Measurements from ENCODE around the gene RASSF5.
A peak's percentile ranks its signal among the peaks of the same experiment; 100 is the strongest.

The RASSF5 gene

DNA sequence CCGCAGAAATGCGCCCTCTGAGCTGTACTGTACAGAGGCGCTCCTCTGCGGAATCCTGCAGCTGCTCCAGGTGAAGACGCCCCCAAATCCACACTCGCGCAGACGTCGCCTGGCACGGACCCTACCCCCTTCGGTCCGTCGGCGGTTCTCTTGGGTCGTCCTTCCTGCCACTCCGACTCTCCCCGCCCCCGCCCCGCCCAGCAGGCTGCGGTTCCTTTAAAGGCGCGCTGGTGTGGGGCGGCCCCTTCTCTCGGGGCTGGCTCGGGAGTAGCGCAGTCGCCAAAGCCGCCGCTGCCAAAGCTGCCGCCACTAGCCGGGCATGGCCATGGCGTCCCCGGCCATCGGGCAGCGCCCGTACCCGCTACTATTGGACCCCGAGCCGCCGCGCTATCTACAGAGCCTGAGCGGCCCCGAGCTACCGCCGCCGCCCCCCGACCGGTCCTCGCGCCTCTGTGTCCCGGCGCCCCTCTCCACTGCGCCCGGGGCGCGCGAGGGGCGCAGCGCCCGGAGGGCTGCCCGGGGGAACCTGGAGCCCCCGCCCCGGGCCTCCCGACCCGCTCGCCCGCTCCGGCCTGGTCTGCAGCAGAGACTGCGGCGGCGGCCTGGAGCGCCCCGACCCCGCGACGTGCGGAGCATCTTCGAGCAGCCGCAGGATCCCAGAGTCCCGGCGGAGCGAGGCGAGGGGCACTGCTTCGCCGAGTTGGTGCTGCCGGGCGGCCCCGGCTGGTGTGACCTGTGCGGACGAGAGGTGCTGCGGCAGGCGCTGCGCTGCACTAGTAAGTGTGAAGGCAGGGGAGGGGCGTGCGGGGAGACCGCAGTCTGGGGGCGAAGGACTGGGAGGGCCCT is at the start of gene RASSF5:
Gene RASSF5, plus strand, starts transcription at position 248 of the 846 bp plus-strand sequence. Its CDS starts 72 bp downstream, at position 320.
- peak; percentile 78 for DNase-seq

DNA sequence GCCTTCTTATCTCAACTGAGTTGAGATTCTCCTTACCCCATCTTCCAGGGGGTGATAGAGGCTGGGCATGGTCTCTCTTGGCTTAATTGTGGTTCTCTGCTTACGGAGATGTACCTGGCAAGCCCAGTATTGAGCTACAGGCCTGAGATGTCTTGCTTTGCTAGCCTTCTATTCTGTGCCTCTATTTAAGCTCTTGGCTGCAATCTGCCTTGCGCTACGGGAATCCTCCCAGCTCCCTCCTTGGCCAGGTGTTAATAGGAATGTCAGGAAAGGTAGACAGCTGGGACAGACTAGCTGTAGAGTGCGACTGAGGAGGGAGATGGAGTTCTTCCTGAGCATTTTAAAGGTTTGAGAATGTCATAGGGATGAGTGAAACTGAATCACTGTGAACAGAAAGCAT is 47.6 kb upstream of the RASSF5 start:
- DNase-seq: no peak

- no peak for DNase-seq
Observed at GRCh38 chr1:206460836-206461426, 46.4 kb upstream of the RASSF5 start.

- DNase-seq: peak; percentile 69
Observed at GRCh38 chr1:206461602-206462455, 45.5 kb upstream of the RASSF5 start.

DNA sequence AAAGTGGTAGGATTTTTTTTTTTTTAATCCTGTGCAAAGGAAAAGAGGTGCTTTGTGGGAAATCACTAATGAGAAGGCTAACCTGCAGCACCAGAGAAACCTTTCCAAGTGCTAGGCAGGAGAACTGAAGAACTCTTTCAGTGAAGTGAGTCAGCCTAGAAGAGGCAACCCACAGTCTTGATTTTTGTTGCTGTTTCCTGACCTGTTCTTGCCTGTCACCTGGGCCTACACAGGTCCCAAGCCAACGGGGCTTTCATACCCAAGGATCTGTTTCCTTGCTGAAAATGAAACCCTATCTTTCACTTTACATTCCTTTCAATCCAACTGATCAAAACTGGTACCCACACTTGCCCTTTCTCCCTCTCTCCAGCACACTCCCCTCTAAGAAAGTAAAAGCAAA is 44.2 kb upstream of the RASSF5 start:
- peak; percentile 36 for DNase-seq

DNA sequence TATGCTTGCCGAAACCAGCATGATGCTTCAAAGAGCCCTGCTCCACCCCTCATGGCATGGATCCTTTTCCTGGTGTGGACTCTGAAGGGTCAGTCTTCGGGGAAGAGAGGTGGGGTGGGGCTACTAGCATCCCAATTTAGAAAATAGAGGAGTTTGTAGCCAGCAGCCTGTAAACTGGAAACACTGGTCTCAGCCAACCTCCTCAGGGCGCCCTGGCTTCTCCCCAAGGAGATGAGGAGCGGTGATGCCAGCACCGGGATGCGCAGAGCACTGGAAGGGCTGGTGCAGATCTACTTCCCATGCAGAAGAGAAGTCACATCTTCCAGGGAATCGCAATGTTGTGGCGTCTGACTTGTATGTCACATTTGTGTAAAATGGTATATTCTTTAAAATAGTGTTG is 43.4 kb upstream of the RASSF5 start:
- no peak for DNase-seq

- DNase-seq: no peak
Observed at GRCh38 chr1:206464456-206464964, 42.8 kb upstream of the RASSF5 start.

- no peak for DNase-seq
Observed at GRCh38 chr1:206465951-206466350, 41.4 kb upstream of the RASSF5 start.

- no peak for DNase-seq
Observed at GRCh38 chr1:206466840-206467649, 40.3 kb upstream of the RASSF5 start.

GRCh38 chr1:206467915-206468314 is 39.4 kb upstream of the RASSF5 start:
- no peak for DNase-seq

DNA sequence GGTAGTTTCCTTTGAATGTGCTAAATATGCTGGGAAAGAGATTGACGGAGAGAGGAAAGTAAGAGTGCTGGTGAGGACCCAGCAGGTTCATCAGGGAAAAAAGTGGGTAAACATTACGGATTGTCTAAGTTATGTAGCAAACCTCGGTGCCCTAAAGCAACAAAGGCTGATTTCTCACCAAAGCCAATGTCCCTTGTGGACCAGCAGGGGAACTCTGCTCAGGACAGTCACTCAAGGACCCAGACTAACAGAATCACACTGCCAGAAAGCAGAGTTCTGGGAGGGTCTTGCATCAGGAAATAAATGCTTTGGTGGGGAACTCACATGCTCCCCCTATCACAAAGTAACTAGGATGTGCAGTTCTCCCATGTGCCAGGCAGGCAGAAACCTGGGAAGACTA is 38.8 kb upstream of the RASSF5 start:
- DNase-seq: no peak

DNA sequence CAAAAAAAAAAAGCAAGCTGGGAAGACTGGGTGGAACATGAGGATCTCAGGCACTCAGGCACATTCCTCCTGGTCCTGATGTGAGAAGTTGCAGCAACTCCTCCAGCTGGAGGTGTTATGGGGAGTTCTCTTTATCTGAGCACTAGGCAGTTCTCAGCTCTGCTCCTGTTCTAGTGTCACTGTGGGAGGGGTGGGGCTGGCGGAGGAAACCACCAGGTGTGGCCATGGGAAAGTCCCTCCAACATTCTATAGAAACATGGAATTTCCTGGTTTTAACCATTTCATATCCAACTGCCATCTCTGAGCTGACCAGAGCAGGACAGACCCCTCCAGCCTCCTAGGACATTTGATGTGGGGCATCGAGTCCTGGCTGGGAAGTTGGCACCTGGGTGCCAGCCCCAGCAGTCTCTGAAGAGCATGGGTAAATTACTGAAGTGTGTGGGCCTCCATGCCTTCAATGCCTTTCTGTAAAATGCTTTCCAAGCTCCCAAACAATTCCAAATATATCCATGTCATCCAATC is 37.9 kb upstream of the RASSF5 start:
- DNase-seq: no peak

- peak; percentile 43 for DNase-seq
Observed at GRCh38 chr1:206469933-206470691, 37.2 kb upstream of the RASSF5 start, which contains the start of gene IKBKE. TSS of gene IKBKE (plus strand) at chr1:206470476. CDS start at chr1:206473228, 2,752 bp downstream.

- peak; percentile 56 for DNase-seq
Observed at GRCh38 chr1:206470692-206471414, 36.5 kb upstream of the RASSF5 start.

DNA sequence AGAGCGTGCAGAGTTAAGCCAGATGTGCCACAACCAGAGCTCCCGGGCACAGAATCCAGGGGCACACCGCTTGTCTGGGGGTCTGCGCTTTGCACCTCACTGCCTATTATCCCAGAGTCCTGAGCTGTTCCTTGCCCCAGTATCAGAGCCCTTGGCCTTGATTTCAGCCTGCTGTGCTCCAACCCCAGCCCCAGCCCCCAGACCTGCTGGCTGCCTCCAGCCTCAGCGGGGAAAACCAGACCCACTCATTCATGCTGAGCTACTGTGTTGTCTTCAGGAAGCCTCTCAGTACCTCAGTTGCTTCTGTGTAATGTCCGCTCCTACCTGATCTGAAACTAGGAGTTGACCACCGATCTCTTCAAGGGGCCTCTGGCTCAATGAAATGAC is 35.9 kb upstream of the RASSF5 start:
- DNase-seq: no peak

GRCh38 chr1:206472024-206472423 is 35.3 kb upstream of the RASSF5 start:
- no peak for DNase-seq

GRCh38 chr1:206472454-206472853 is 34.9 kb upstream of the RASSF5 start:
- DNase-seq: no peak

DNA sequence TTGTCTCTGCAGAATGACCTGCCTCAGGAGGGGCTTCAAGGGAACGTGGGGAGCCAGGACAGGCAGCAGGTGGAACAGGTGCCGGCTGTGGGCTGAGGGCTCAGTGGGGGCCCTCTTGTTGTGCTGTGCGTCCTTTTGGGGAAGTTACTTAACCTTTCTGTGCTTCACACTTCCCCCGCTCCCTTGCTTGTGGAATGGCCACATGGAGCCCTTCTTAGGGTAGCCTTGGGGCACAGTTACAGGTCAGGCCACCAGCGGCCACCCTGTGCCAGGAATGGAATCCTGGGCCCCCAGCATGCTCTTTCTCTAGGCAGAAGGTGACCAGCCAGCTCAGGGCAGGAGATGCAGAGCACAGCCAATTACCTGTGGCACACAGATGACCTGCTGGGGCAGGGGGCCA is 34.4 kb upstream of the RASSF5 start:
- DNase-seq: no peak

DNA sequence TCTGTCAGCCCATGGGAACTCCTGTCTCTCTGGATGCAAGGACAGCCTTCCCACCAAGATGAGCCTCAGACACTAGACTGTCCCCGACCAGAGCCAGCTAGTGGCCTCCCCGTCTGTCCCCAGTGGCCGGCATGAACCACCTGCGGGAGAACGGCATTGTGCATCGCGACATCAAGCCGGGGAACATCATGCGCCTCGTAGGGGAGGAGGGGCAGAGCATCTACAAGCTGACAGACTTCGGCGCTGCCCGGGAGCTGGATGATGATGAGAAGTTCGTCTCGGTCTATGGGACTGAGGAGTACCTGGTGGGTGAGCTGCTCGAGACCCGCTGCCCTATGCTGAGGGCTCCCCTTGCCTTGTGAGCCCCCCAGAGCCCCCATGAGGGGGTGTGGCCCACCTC is 31.3 kb upstream of the RASSF5 start:
- DNase-seq: no peak

DNA sequence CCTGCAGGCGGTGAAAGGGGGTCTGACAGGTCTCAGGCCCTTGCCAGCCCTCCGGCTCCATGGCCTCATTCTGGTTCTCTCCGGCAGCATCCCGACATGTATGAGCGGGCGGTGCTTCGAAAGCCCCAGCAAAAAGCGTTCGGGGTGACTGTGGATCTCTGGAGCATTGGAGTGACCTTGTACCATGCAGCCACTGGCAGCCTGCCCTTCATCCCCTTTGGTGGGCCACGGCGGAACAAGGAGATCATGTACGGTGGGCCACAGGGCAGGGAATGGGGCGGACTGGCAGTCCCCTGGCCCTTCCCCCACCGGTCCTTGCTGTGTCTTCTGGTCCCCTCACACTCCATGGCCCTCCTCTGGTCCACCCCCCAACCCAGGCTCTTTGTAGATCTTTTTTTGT is 30.7 kb upstream of the RASSF5 start:
- no peak for DNase-seq

DNA sequence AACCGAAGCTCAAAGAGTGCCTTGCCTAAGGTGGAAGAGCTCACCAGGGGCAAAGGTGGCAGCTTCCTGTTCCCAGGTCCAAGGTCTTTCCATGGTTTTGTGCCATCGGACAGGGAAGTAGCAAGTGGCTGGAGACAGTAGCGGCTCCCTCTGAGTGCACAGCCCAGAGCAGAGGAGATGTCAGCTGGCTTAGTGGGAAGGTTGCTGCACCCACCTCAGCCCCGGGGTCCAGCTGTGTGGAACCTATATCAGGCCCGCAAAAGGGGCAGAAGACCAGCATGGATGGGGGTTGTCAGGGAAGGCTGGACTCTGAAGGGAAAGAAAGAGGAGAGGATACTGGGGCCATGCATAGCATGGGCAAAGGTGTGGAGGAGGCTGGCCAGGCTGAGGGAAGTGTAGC is 30.2 kb upstream of the RASSF5 start:
- no peak for DNase-seq

Measured in stimulated activated CD4-positive, alpha-beta T cell treated with anti-CD3 and anti-CD28 coated beads, Interleukin-1b, Interleukin-23, amount 100 ng/mL, for 48 hours (primary cell).